ENCODE data around the gene SARNP. TPM values are rescaled to one million over a fixed set of nuclear protein-coding genes. Genes with fewer than 3 reads are reported as not detected.

Gene SARNP
- total and polyA plus RNA-seq, 9 of the 15 experiments (the other 6 are each of a cell fraction or from before 2014, with no cell fraction given), result 70.1 to 400 (median 198) TPM

GRCh38 chr12:55742719-55743405 is 74.7 kb downstream of the SARNP start, which contains the start of gene GDF11 (continued):
- TF ChIP-seq MTA3 (IDR thresholded peaks at IDR 0.05; ENCODE audit: borderline replicate concordance) (peak; percentile 23), POLR2A (conservative IDR thresholded peaks at IDR 0.05) (peak; percentile 72), SETDB1 (IDR thresholded peaks at IDR 0.05; ENCODE audit: low read length) (no peak), SNIP1 (IDR thresholded peaks at IDR 0.05; ENCODE audit: low read depth) (peak; percentile 63; the same call in 1 of the 2 replicates), RBM15 (IDR thresholded peaks at IDR 0.05; ENCODE audit: insufficient read depth, low read length) (no peak), ZNF316 (IDR thresholded peaks at IDR 0.05) (peak; percentile 38; the same call in 1 of the 2 replicates), TRIM28 (IDR thresholded peaks at IDR 0.05) (peak; percentile 73; the same call in 1 of the 2 replicates), JUND (IDR thresholded peaks at IDR 0.05; ENCODE audit: borderline replicate concordance, low read depth, low read length) (peak; percentile 32), JUND (tag; IDR thresholded peaks at IDR 0.05; ENCODE audit: borderline replicate concordance, low read depth, low read length) (no peak; the same call in 2 of the 3 replicates), KAT2B (IDR thresholded peaks at IDR 0.05; ENCODE audit: low read depth, low read length) (no peak), STAT5B (CRISPR knock-in tag; IDR thresholded peaks at IDR 0.05) (no peak), NCOR1 (IDR thresholded peaks at IDR 0.05) (peak; percentile 45; the same call in 1 of the 2 replicates), ZNF407 (IDR thresholded peaks at IDR 0.05; ENCODE audit: low read depth) (peak; percentile 57; the same call in 1 of the 2 replicates), LARP7 (IDR thresholded peaks at IDR 0.05) (peak; percentile 99)
- TF ChIP-seq, protein P1, sequence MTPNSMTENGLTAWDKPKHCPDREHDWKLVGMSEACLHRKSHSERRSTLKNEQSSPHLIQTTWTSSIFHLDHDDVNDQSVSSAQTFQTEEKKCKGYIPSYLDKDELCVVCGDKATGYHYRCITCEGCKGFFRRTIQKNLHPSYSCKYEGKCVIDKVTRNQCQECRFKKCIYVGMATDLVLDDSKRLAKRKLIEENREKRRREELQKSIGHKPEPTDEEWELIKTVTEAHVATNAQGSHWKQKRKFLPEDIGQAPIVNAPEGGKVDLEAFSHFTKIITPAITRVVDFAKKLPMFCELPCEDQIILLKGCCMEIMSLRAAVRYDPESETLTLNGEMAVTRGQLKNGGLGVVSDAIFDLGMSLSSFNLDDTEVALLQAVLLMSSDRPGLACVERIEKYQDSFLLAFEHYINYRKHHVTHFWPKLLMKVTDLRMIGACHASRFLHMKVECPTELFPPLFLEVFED (CRISPR knock-in tag; conservative IDR thresholded peaks at IDR 0.05), result peak; percentile 95
- TF ChIP-seq, protein P2, sequence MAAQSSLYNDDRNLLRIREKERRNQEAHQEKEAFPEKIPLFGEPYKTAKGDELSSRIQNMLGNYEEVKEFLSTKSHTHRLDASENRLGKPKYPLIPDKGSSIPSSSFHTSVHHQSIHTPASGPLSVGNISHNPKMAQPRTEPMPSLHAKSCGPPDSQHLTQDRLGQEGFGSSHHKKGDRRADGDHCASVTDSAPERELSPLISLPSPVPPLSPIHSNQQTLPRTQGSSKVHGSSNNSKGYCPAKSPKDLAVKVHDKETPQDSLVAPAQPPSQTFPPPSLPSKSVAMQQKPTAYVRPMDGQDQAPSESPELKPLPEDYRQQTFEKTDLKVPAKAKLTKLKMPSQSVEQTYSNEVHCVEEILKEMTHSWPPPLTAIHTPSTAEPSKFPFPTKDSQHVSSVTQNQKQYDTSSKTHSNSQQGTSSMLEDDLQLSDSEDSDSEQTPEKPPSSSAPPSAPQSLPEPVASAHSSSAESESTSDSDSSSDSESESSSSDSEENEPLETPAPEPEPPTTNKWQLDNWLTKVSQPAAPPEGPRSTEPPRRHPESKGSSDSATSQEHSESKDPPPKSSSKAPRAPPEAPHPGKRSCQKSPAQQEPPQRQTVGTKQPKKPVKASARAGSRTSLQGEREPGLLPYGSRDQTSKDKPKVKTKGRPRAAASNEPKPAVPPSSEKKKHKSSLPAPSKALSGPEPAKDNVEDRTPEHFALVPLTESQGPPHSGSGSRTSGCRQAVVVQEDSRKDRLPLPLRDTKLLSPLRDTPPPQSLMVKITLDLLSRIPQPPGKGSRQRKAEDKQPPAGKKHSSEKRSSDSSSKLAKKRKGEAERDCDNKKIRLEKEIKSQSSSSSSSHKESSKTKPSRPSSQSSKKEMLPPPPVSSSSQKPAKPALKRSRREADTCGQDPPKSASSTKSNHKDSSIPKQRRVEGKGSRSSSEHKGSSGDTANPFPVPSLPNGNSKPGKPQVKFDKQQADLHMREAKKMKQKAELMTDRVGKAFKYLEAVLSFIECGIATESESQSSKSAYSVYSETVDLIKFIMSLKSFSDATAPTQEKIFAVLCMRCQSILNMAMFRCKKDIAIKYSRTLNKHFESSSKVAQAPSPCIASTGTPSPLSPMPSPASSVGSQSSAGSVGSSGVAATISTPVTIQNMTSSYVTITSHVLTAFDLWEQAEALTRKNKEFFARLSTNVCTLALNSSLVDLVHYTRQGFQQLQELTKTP (IDR thresholded peaks at IDR 0.05; ENCODE audit: low read depth in 1 of 2, partially characterized antibody in 2 of 2), result peak; percentile 20 to 81

All from K562 (cell line).